ENCODE data around the gene PDE3A. TPM values are rescaled to one million over a fixed set of nuclear protein-coding genes. Genes with fewer than 3 reads are reported as not detected.
A peak's percentile ranks its signal among the peaks of the same experiment; 100 is the strongest.

PDE3A gene
- total RNA-seq, 1 donor from 2014 or later, result 0.75 TPM

GRCh38 chr12:20657496-20657895 lies 289.2 kb downstream of the PDE3A start:
- no peak for ATAC-seq
- no peak for DNase-seq (ENCODE audit: low spot score)

DNA sequence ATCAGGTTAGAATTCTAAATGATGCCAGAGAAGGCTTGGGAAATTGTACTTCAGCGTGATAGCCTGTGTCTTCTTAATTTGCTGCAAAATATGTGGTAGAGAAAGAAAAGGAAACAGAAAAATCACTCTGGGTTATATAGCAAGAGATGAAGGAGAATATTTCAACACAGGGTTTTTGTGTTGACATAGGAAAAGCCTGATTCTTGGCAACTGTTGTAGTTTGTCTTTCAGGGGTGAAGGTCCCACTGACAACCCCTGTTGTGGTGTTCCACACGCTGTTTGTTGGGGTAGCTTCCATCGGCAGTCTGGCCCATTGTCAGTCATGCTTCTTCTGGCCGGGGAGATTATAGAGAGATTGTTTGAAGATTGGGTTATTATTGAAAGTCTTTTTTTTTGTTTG lies 313.0 kb downstream of the PDE3A start:
- peak; percentile 48 for ATAC-seq
- no peak for DNase-seq (ENCODE audit: low spot score)

- ATAC-seq (no peak), DNase-seq (ENCODE audit: low spot score) (no peak)
Measured at GRCh38 chr12:20695232-20695631, 326.9 kb downstream of the PDE3A start, which contains the start of gene SLCO1C1. Gene SLCO1C1 (plus strand): TSS chr12:20695332. CDS start chr12:20699577, 4,245 bp downstream.

GRCh38 chr12:20696181-20696905 lies 328.0 kb downstream of the PDE3A start:
- DNase-seq (ENCODE audit: low spot score) (no peak), ATAC-seq (no peak)

DNA sequence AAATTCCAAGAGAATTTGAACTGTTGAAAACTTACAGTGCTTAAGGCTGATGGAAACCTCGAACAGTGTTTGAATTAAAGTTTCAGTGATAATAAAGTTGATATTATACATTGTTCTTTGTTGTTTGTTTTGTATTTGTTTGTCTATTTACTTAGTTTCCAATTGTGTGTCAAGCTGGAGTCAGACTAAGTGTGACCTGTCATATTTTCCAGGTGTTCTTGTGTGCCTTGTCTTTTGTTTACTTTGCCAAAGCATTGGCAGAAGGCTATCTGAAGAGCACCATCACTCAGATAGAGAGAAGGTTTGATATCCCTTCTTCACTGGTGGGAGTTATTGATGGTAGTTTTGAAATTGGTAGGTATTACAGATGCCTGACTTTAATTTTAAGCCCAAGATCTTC lies 332.8 kb downstream of the PDE3A start:
- no peak for DNase-seq (ENCODE audit: low spot score)
- ATAC-seq, result no peak

DNA sequence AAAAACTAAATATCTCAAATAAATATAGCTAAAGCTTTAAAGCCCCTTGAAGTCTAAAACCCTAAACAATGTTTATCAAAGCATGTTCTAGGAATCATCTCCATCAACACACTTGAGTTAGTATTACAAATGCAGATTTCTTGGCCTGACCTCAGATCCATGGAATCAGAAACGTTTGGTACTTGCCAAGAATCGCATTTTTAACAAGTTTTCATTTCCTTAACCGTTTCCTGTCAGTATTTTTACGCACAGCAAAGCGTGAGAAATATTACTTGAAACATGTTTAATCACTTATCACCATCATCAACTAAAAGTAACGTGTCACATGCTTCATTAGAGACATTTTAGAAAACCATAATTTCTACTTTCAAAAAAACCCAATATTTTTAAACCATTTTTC lies 336.5 kb downstream of the PDE3A start:
- DNase-seq (ENCODE audit: low spot score) (no peak), ATAC-seq (no peak)

GRCh38 chr12:20711846-20712245 lies 343.5 kb downstream of the PDE3A start:
- no peak for DNase-seq (ENCODE audit: low spot score)
- no peak for ATAC-seq

GRCh38 chr12:20716037-20716436 lies 347.7 kb downstream of the PDE3A start:
- ATAC-seq, result no peak
- DNase-seq (ENCODE audit: low spot score), result no peak

- DNase-seq (ENCODE audit: low spot score) (no peak), ATAC-seq (no peak)
Measured at GRCh38 chr12:20716985-20717384, 348.6 kb downstream of the PDE3A start.

DNA sequence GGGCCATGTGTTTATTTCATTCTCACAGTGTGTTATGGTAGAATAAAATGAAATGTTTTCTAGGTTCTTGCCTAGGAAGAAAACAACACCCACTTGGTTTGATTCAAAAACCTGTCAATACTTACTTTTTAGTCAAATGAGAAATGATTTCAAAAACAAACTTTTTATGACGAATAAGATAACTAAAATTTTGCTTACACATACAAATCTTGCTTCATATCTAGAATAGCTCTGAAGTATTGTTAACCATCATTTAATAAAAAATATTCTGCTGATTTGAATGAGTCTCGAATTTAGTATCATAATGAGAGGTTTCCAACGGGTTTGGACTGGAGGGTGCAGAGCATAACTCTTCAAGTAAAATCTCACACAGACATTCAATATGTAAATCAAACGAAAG lies 350.0 kb downstream of the PDE3A start:
- no peak for ATAC-seq
- no peak for DNase-seq (ENCODE audit: low spot score)

DNA sequence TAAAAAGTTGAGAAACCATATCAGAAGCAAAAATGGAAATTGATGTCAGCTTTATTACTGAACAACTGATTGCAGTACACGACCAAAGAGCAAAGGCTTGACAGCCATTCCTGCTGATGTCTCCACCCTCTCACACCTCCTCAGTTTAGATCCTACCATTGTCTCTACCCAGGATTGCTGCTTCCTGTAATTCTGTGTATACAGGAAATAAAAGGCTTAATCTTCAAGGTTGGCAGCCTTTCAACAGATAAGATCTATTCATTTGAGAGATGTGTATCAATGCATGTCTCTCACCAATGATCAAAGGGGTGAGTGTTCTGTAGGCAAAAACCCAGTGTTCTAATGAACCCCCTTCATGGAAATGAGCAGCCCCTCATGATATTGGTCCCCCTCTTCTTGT lies 353.8 kb downstream of the PDE3A start:
- no peak for ATAC-seq
- DNase-seq (ENCODE audit: low spot score), result no peak

DNA sequence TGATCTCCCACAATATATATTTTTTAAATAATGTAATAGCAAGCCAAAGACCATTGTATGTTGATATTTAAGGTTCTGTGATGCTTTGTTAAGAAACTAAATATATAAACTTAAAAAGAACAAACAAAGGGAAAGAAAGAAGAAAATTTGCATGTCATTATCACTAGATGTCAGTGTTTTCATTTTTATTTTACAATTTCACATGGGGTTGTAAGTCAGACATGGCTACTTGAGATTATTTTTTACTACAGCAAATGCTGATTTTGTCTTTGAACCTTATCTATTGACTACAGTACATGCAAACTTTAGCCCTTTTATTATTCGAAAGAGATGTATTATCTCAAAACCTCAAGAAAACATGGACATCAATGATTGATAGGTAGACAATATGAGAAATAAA lies 362.9 kb downstream of the PDE3A start:
- ATAC-seq (peak; percentile 34), DNase-seq (ENCODE audit: low spot score) (no peak)

All from left lobe of liver (tissue), 2 donors.